Suprapubic skin (tissue), 3 donors: ENCODE measurements around the gene AMTN.

Experiments
- CTCF ChIP-seq, 2 donors: fragments of 200-600 bp in 1 of 2; fragments of 450-650 bp in 1 of 2; sonication (generic) in 1 of 2; IDR thresholded peaks; one replicate each; pipeline ENCODE4 v1.5.1; 2016 to 2019; ENCODE audit warnings: antibody characterized with exemption in 2 of 2, mild to moderate bottlenecking in 1 of 2, moderate library complexity in 1 of 2
- POLR2AphosphoS5 ChIP-seq, 3 donors: sonication (generic); formaldehyde crosslinking; IDR thresholded peaks; one replicate each; pipeline ENCODE4 v1.6.1; 2017; ENCODE audit warnings: antibody characterized with exemption in 3 of 3

GRCh38 chr4:70515367-70516250 lies 2.8 kb upstream of the AMTN start:
- TF ChIP-seq CTCF (IDR thresholded peaks at IDR 0.05) (no peak), POLR2AphosphoS5 (IDR thresholded peaks at IDR 0.05) (no peak)
